DMS79 treated with DMSO at 0.1 percent for 48 hours (cell line): ENCODE data around the gene SLC38A10.
"Not testable (repeated sequence)": the region's sequence is repeated elsewhere in the genome, so short reads cannot be mapped to it uniquely, and the experiment has no call there.

Experiments used
- DNase-seq: peaks from one replicate; lab custom pipeline; 2025; lab: John Stamatoyannopoulos, UW

The SLC38A10 gene

DNA sequence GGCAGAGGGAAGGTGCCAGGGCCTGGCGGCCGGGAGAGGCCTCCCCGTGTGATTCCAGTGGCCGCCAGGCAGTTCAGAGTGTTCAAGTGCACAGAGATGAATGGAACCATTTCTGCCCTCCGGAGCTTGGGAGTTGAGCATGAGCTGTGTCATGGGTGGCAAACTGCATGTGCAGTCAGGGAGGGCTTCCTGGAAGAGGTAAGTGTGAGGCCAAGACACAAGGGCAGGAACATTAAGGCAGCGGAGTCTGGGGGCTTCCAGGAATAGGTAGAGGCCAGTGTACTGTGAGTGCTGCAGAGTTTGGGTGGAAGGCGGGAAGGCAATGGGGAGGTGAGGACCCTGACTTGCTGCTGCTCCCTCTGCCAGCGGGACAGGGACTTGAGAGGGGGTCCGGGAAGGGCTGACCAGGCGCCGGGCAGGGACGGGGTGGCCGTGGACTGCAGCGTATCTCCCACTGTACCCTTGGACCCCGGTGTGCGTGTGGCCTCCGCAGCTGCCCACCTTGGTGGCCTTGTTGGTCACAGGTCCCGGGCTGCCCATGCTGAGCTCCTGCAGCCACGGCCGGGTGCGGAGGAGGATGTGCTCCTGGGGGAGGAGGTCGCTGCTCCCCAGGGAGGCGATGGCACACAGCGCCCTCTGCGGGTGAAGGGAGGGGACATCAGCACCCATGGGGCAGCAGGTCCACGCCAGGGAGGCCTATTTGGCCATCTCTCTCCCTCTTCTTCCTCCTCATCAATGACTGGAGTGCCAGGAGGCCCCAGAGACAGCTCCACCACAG, 64.9 kb downstream of the SLC38A10 start:
- no peak for DNase-seq

DNA sequence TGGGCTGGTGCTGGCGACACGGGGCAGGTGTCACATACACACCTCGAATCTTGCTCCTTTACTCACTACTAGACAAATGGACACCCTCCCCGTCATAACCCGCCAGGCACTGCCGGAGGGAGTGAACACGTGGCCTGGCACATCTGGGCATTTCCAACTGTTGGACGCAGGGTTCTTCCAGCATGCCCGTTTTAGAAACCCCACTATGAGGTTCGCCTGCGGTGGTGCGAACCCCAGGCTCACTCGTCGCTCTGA, 65.5 kb downstream of the SLC38A10 start:
- DNase-seq = no peak

DNA sequence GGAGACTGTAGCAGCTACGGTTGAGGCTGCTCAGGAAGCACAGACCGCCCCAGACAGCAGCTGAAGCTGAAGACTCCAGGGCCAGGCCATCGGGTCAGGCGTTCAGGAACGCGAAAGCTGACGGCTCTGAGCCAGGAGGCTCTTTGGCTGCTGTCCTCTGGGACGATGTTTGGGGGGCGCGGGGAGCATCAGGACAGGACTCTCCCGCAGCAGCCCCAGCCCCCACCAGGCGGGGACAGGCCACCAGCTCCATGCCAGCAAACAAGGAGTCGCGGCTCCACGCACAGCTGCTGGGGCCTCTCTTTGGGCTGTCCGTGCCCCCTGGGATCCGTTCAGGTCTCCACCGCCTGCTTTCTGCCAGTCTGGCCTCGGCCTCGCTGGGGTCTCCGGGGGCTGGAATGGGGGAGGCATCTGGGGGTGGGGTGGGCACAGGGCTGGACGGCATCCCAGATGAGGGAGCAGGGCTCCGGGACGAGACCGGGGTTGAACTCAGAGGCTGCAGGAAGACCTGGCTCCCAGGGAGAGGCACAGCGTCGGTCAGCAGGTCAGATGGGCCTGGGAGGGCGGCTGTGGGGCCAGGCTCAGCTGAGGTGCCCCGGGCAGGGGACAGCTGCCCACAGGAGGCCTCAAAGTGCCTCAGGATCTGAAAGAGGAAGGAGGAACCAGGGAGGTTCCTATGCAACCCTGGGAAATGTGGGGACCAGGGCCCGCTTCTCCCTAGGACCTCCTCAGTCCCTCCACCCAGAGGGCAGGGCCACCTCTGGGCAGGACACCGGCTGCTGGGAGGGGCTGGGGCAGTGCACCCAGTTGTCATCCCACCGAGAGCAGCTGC, 66.1 kb downstream of the SLC38A10 start:
- no peak for DNase-seq

DNA sequence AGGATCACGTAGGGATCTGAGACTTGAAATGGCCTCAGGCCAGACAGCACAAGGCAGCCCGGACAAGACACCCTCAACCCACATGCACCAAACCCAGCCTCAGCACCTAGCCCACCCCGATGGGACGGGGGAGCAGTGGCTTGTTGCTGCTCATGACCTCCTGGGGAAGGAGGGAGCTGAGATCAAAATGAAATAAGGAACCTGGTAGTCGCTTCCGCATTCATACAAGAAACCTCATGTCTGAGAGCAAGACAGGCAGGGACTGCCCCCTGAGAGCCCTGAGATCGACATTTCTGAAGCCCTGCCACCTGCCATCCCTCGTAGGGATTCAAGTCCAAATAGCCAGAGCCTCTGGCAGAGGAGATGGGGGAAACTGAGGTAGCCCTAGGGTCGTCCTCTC, 66.7 kb downstream of the SLC38A10 start:
- DNase-seq = no peak

DNA sequence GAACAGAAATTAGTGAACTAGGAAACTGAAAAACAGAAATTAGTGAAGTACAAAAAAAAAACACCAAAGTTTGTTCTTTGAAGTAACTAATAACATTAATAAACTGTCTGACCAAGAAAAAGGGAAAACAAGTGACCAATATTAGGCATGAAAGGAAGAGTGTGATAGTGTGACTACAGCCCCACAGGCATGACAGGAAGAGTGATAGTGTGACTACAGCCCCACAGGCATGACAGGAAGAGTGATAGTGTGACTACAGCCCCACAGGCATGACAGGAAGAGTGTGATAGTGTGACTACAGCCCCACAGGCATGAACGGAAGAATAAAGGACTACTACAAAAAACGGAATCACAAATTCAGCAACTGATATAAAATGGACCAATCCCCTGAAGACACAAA, 67.5 kb downstream of the SLC38A10 start:
- not testable (repeated sequence) for DNase-seq

DNA sequence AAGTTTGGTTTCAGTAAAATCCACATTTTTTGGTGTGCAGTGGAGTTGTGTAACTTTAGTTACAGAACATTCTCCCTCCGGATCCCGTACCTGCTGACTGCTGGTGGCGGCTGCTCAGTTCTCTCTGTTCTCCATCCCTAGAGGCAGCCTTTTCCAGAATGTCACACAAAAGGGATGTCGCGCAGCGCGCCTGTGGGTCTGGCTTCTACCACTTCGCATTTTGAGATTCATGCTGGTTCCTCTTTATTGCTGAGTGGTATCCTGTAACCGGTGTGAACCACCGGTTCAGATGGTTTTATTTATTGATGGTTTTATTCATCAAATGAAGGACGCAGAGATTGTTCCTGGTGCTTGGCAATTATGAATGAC, 71.4 kb downstream of the SLC38A10 start:
- DNase-seq = no peak

DNA sequence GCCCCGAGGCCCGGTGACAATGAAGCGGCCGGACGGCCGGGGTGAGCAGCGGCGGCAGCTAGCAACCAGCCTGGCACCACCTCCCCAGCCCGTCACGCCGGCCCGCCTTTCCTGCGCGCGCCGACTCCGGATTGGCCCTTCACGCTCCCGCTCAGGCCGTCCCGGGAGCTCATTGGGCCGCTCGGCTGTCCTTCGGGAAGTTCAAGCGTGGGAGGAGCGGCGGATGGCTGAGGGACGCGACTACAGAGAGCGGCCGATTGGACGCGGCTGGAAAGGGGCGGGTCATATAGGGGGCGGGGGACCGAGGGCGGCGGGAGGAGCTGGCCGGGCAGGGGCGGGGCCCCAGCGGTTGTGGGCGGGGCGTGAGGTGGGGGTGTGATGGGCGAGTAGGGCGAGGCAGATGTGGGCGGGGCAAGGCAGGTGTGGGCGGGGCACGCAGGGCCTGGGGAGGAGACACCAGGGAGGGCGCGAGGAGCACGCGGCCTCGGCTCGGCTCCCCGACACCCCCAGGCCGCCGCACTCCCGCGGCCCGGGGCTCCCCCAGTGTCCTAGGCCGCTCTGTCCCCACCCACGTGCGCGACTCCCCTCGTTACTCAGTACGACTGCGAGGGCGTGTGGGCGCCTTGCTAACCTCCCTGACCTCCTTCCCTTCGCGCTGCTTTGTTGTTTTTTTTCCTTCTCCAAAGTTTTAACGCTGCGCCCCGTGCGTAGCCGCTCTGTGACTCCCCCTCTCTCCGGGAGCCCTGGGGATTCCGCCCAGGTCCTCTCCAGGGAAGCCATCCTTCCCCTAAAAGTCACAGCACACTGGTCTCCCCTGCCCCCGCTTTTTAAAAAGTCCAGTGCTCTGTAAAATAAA, 72.0 kb downstream of the SLC38A10 start, which contains the start of gene CEP131:
Gene CEP131 (minus strand): TSS at position 60 of the 856 bp plus-strand sequence. CDS start 2,909 bp downstream, outside the sequence.
- DNase-seq = peak; percentile 80

DNA sequence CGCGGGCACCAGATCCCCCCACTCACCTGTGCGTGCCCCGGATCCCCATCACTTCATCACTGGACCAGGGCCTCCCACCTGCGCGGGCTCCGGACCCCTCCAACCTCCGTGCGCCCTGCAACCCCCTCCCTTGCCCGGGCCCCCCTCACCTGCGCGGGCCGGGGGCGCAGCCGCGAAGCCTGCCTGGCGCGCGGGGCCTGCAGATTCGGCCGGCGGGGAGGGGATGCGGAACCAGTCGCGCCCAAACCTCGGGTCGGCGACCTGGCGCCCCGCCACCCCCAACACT, 72.5 kb downstream of the SLC38A10 start:
- DNase-seq = no peak

DNA sequence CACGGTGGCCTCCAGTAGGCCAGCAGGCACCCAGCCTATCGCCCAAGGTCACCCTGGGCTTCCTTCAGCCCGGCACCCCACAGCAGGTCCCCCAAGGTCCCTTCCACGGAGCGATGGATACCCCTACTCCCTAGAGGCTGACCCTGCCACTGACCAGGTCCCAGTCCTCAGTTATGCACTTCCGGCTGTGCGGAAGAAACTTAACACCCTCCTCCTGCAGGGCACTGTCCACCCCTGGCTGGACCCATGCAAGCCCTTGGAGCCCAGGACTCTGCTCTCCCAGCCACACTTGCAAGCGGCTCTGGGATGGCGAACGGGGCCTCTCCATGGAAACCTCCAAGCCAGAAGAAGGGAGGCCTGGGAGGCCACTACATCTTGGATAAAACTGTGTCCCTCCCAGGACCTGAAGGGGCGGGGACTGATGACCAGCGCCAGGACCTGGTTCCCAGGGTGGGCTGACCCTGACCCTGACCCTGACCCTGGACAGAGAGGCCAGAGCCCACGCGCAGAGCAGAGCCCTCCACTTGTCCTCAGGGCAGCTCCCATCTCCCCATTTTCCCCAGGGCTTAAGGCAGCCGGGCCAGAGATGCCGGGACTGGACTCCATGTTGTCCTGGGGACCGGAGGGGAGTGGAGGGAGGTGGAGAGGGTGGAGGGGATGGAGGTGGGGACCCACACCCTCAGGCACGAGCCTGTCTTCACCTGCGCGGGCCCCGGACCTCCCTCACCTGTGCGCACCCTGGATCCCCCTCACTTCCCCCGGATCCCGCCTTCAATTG, 73.1 kb downstream of the SLC38A10 start:
- no peak for DNase-seq

DNA sequence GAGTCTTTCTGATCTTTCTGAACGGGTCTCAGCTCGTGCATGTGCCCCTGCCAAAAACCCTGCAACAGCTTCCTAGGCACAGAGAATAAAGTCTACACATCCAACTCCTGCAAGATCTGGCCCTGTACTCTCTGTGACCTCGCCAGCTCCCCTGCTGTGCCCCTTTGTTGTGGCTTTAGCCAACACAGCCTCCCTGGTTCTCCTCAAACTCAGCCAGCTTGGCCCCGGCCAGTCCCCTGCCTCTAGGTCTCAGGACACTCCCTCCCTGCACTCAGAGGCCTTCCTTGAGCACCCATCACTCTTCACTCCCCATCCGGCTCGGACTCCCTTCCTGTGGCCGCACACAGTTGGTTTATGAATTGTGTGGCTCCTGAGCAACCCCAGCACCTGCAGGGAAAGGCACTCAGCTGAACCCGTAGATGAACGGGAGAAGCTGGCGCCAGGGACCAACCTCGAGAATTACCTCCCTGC, 73.7 kb downstream of the SLC38A10 start:
- no peak for DNase-seq

DNA sequence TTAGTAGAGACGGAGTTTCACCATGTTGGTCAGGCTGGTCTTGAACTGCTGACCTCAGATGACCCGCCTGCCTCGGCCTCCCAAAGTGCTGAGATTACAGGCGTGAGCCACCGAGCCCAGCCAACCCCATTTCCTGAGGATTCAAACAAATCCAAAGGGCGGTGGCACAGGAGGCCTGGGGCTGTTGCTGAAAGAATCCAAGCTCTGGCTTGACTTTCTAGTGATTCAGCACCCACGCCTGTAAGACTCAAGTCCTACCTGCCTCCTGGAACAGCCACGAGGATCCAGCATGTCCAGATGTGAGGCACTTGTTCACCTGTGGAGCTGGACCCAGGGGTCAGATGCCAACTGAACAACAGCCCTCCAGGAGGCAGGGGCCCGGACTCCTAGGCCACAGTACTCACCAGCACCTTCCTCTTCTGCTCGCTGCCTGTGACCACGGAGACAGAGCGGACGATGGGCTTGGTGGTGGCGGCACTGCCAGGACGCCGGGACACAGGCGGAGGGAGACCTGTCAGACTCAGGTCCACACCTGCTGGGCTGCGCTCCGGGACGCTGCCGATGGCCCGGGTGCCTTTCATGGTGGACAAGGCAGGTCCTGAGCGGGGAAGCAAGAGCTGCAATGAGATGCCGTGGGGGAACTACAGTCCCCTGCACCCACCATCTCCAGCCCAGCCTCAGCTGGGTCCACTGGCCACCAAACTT, 75.5 kb downstream of the SLC38A10 start:
- DNase-seq = no peak

DNA sequence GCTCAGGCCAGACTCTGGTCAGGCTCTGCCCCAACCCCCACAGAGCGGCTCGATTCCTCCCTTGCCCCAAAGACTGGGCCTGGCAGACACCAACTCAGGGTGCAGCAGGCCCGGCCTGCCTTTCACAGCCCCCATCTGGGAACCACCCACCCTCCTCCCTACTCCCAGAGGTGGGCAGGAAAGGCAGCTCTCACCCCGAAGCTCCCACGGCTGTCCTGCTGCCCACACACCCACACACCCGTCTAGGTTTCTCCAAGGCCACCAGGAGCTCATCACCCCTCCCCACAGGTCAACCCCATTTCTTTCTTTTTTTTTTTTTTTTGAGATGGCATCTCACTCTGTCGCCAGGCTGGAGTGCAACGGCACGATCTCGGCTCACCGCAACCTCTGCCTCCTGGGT, 76.1 kb downstream of the SLC38A10 start:
- no peak for DNase-seq

DNA sequence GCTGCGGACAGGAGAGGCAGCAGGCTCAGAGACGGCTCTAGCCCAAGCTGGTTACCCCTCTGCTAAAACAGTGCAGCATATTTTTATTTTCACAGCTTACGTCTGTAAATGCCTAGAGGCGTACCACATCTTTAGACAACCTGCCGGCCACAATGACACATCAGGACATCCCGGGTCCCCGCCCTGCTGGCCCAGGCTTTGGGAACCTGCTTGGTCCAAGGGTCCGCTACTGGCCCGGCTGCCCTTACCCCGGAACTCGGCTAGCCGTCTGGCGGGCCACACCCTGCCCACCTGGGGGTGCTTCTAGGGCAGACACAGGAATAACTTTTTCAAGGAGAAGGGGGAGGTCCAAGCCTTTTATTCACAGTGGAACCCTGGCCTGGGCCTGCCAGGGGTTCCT, 76.6 kb downstream of the SLC38A10 start:
- no peak for DNase-seq

DNA sequence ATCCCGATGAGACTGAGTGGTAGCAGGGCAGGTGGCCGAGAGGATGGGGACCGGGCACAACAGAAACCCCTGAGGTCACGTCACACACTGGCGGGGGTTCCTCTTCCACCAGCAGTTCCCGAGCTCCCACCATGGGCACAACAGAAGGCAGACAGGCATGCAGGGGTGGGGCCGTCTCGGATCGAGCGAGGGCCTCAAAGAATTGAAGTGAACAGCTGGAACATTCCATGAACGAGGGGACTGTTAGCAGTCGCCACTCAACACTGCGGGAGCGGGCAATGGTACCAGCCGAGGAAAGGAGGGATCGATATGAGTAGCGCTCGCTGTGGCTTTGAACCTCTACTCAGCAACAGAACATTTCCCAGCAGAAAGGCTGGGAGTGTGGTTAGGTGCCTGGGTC, 77.6 kb downstream of the SLC38A10 start:
- no peak for DNase-seq

DNA sequence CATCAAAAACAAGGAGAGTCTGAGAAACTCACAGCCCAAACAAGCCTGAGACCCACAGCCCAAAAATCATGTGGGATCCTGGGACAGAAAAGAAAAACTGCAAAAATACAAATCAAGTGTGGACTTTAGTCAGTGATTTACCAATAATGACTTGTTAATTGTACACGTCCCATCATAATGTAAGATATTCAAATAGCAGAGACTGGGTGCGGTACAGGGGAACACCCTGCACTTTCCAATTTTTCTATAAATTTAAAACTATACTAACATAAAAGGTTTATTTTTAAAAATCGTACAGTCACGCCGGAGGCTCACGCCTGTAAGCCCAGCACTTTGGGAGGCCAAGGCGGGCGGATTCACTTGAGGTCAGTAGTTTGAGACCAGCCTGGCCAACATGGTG, 81.1 kb downstream of the SLC38A10 start:
- no peak for DNase-seq

DNA sequence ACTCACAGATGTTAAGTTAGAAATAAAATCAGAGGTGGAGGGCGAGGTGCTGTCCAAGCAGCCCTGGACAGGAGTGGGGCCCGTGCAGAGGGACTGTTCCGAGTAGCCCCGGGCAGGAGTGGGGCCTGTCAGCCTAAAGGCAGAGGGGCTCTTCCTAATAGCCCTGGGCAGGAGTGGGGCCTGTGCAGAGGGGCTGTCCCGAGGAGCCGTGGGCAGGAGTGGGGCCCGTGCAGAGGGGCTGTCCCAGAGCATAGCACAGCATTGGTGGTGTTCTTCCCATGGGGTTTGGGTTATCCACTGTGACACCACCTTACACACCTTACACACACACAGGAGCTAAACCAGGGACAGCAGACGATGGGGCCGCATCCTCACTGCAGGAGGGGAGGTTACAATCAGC, 82.7 kb downstream of the SLC38A10 start:
- DNase-seq = no peak

DNA sequence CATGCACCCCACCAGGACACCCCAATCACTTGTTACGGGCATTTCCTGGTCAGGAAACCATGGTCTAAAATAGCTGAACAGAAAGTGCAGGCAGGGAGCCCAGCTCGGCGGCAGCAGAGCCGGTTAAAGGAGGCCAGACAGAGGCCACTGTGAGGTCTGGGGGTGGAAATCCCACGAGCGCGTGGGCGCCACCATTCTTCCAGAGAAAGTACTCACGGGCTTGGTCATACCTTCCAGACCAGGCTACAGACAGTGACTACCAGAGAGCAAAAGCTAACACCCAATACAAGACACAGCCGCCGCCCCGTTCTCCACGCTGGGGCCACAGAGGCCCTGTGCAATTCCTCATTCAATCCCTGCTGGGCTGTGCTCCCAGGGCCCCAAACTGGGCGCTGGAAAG, 84.2 kb downstream of the SLC38A10 start:
- DNase-seq = no peak

DNA sequence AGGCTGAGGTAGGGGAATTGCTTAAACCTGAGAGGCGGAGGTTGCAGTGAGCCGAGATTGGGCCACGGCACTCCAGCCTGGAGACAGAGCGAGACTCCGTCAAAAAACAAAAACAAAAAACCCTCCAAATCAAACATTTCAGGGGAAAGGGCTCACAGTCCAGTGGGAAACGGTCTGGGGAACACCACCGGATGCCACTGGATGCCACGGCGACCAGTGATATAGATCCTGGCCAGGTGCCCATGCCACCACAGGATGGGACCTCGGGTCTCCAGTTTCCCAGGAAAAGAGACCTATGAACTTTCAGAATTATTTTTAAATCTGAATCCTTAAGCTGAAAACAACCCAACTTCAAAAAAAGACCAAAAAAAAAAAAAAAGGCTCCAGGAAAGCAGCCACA, 84.6 kb downstream of the SLC38A10 start:
- DNase-seq = no peak

DNA sequence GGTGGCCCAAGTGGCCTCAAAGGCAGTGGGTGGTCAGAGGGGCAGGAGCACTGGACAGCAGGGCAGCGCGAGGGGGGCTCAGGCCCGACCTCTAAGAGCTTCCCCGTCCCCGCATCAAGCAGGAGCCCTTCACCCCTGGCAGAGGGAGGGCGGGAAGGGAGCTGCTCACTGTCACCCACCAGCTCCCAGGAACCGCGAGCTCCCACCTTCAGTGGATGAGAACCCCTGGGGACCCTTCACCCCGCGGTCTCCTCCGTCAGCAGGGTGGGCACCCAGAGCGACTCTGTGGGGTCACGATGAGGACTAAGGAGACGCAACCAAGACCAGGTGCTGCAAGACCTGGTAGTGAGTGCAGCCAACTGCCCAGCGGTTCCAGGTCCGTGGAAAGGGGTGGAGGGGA, 86.0 kb downstream of the SLC38A10 start:
- no peak for DNase-seq

DNA sequence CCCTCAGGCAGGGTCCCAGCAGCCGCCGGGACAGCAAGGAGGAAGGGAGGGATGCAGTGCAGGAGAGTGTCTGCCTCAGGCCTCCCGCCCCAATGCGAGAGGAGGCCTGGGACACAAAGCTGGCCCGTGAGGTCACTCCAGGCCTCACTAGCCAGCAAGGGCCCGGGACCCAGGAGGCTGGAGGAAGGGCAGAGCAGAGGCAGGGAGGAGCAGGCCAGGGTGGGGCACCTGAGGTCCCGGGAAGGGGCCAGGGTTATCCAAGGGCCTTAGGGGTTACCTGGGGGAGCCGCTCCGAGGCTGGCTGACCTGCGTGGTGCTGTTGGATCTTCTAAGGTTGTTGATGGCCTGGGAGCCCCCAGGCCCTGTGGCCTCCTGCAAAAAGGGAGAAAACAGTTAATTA, 86.5 kb downstream of the SLC38A10 start:
- DNase-seq = no peak
